IMR-90 (cell line): Measurements from ENCODE around the gene PMIS2. TPM values are rescaled to one million over a fixed set of nuclear protein-coding genes. Genes with fewer than 3 reads are reported as not detected.
A peak's percentile ranks its signal among the peaks of the same experiment; 100 is the strongest.

Experiments
- ATAC-seq: fragments of 200-7000 bp; cut with Tn5 transposase; 2 replicates; pipeline ENCODE4 v1.9.1; 2020; ENCODE audit warnings: low read depth, mild to moderate bottlenecking, moderate library complexity
- BruUV-seq: library from RNA; stranded (reverse); fragments of 400-500 nt; replicated peaks from 2 replicates; lab custom pipeline; 2021; lab: Mats Ljungman, UMichigan
- CTCF ChIA-PET: fragments of 300-600 bp; formaldehyde crosslinking; extraction: SDS; loops from one replicate; lab custom pipeline; 2021; ENCODE audit warnings: antibody characterized with exemption; lab: Yijun Ruan, JAX
- POLR2A ChIA-PET: fragments of 300-600 bp; sonication (Branson Sonifier 250); formaldehyde crosslinking; loops from one replicate; lab custom pipeline; 2022; ENCODE audit warnings: antibody characterized with exemption; ENCODE audit not compliant: unreplicated experiment; lab: Charles Lee
- DNase-seq: peaks from one replicate; pipeline ENCODE4 v3.0.0; 2013
- H2AFZ ChIP-seq: replicated peaks from 2 replicates; pipeline ENCODE3; 2013; ENCODE audit warnings: low read length, mild to moderate bottlenecking; ENCODE audit not compliant: poor library complexity
- H2AK5ac ChIP-seq: 2 replicates; pipeline ENCODE4 v1.6.1; 2013; ENCODE audit warnings: low read depth, low read length, inconsistent platforms
- H2AK9ac ChIP-seq: replicated peaks from 2 replicates; pipeline ENCODE3; 2013; ENCODE audit warnings: mild to moderate bottlenecking, low read depth, low read length, moderate library complexity; ENCODE audit not compliant: poor library complexity
- H2BK120ac ChIP-seq: 2 replicates; pipeline ENCODE4 v1.6.1; 2013; ENCODE audit warnings: low read depth, low read length, inconsistent platforms
- H2BK15ac ChIP-seq: 3 replicates; pipeline ENCODE4 v1.6.1; 2013; ENCODE audit warnings: low read depth, low read length, inconsistent platforms
- H2BK20ac ChIP-seq: 2 replicates; pipeline ENCODE4 v1.6.1; 2013; ENCODE audit warnings: low read depth, mild to moderate bottlenecking, inconsistent platforms, low read length, moderate library complexity
- H2BK5ac ChIP-seq: 2 replicates; pipeline ENCODE4 v1.6.1; 2013; ENCODE audit warnings: mild to moderate bottlenecking, low read depth, low read length, inconsistent platforms; ENCODE audit not compliant: poor library complexity, severe bottlenecking
- H3K14ac ChIP-seq: replicated peaks from 2 replicates; pipeline ENCODE4 v1.6.1; 2013; ENCODE audit warnings: low read depth, low read length, inconsistent platforms
- H3K18ac ChIP-seq: 2 replicates; pipeline ENCODE4 v1.6.1; 2013; ENCODE audit warnings: low read depth, low read length, control low read depth
- H3K23ac ChIP-seq: 2 replicates; pipeline ENCODE4 v1.6.1; 2013; ENCODE audit warnings: low read depth, low read length, inconsistent platforms
- H3K27ac ChIP-seq: 2 replicates; pipeline ENCODE4 v1.5.1; 2013; ENCODE audit warnings: mild to moderate bottlenecking, control low read depth, low read length; ENCODE audit not compliant: insufficient read depth
- H3K27me3 ChIP-seq: 2 replicates; pipeline ENCODE4 v1.6.1; 2013; ENCODE audit warnings: low read length; ENCODE audit not compliant: control insufficient read depth, insufficient read depth
- H3K36me3 ChIP-seq: 2 replicates; pipeline ENCODE4 v1.6.1; 2013; ENCODE audit warnings: low read length, mixed read lengths; ENCODE audit not compliant: control insufficient read depth, insufficient read depth
- H3K4ac ChIP-seq: 2 replicates; pipeline ENCODE4 v1.6.1; 2013; ENCODE audit warnings: low read depth, low read length, inconsistent platforms
- H3K4me1 ChIP-seq: 2 replicates; pipeline ENCODE4 v1.6.1; 2013; ENCODE audit warnings: low read length, mixed read lengths; ENCODE audit not compliant: control insufficient read depth, insufficient read depth
- H3K4me2 ChIP-seq: 2 replicates; pipeline ENCODE4 v1.6.1; 2013; ENCODE audit warnings: low read depth, mild to moderate bottlenecking, control low read depth, low read length, moderate library complexity
- H3K4me3 ChIP-seq: 2 replicates; pipeline ENCODE4 v1.5.1; 2013; ENCODE audit warnings: low read depth, mild to moderate bottlenecking, control low read depth, low read length, moderate library complexity; ENCODE audit not compliant: insufficient read depth
- H3K56ac ChIP-seq: 2 replicates; pipeline ENCODE4 v1.6.1; 2013; ENCODE audit warnings: low read length, inconsistent platforms; ENCODE audit not compliant: insufficient read depth; ENCODE audit errors: extremely low read depth
- H3K79me1 ChIP-seq, 2 experiments: 2 replicates each; pipeline ENCODE4 v1.6.1; 2013; ENCODE audit warnings: low read length in 2 of 2, inconsistent platforms in 1 of 2, low read depth in 1 of 2
- H3K9ac ChIP-seq: 2 replicates; pipeline ENCODE4 v1.6.1; 2013; ENCODE audit warnings: low read depth, low read length, control low read depth
- H3K9me1 ChIP-seq: 2 replicates; pipeline ENCODE4 v1.6.1; 2013; ENCODE audit warnings: low read length, inconsistent platforms; ENCODE audit not compliant: insufficient read depth
- H3K9me3 ChIP-seq: 2 replicates; pipeline ENCODE4 v1.6.1; 2013; ENCODE audit warnings: low read length; ENCODE audit not compliant: control insufficient read depth, insufficient read depth
- H4K20me1 ChIP-seq: 2 replicates; pipeline ENCODE4 v1.6.1; 2013; ENCODE audit warnings: low read length, inconsistent platforms; ENCODE audit not compliant: insufficient read depth
- H4K5ac ChIP-seq: 2 replicates; pipeline ENCODE4 v1.6.1; 2013; ENCODE audit warnings: mild to moderate bottlenecking, low read depth, low read length, control low read depth
- H4K8ac ChIP-seq, 2 experiments: 2 replicates each; pipeline ENCODE4 v1.6.1; 2013; ENCODE audit warnings: low read depth in 2 of 2, low read length in 2 of 2, control low read depth in 1 of 2, inconsistent platforms in 1 of 2
- H4K91ac ChIP-seq: 2 replicates; pipeline ENCODE4 v1.6.1; 2013; ENCODE audit warnings: low read depth, low read length, inconsistent platforms; ENCODE audit not compliant: insufficient read depth
- CEBPB ChIP-seq: IDR thresholded peaks from 2 replicates; pipeline ENCODE4 v1.6.1; 2012; ENCODE audit warnings: low read depth, low read length, improper control_type of control experiment
- CHD1 ChIP-seq: IDR thresholded peaks from 2 replicates; pipeline ENCODE4 v1.6.1; 2012; ENCODE audit warnings: low read depth, low read length, improper control_type of control experiment
- MAZ ChIP-seq: IDR thresholded peaks from 2 replicates; pipeline ENCODE4 v1.6.1; 2012; ENCODE audit warnings: low read depth, mild to moderate bottlenecking, low read length, improper control_type of control experiment, moderate library complexity, borderline replicate concordance
- POLR2A ChIP-seq: IDR thresholded peaks from 2 replicates; pipeline ENCODE4 v1.6.1; 2012; ENCODE audit warnings: mild to moderate bottlenecking, low read depth, low read length
- RAD21 ChIP-seq: IDR thresholded peaks from 2 replicates; pipeline ENCODE4 v1.6.1; 2012; ENCODE audit warnings: low read length, improper control_type of control experiment
- RCOR1 ChIP-seq: IDR thresholded peaks from 2 replicates; pipeline ENCODE4 v1.6.1; 2012; ENCODE audit warnings: mild to moderate bottlenecking, low read length, improper control_type of control experiment; ENCODE audit not compliant: insufficient replicate concordance
- SMC3 ChIP-seq: fragments of 150-350 bp; IDR thresholded peaks from 2 replicates; pipeline ENCODE4 v1.6.1; 2016; ENCODE audit warnings: low read depth, mild to moderate bottlenecking, antibody characterized with exemption, low read length, moderate library complexity
- WGBS, 2 experiments: methylation state at CpG; one replicate each; pipeline versions ENCODE4 v1.1.5 to v1.1.7; 2013; ENCODE audit warnings: missing lambda C conversion rate in 2 of 2; ENCODE audit not compliant: insufficient read length in 1 of 2; ENCODE audit errors: extremely low coverage in 2 of 2; 5-methylcytosine and 5-hydroxymethylcytosine counted together
- dilution Hi-C: fragments of 300-500 bp; cut with HindIII; formaldehyde crosslinking; loops from one replicate; pipeline ENCODE4 v1.14.3; 2018; ENCODE audit warnings: low sequenced_read_pairs; ENCODE audit not compliant: unreplicated experiment
- in situ Hi-C: fragments of 300-500 bp; cut with MboI; formaldehyde crosslinking; loops from 3 replicates; pipeline ENCODE4 v1.14.3; 2019; ENCODE audit warnings: low sequenced_read_pairs, inconsistent platforms, mixed read lengths
- intact Hi-C: fragments of 100-400 bp; cut with micrococcal nuclease; formaldehyde crosslinking; loops from 2 replicates; pipeline ENCODE4 v1.10.0; 2022
- polyA plus RNA-seq, 3 experiments: library from polyadenylated mRNA; depleted of rRNA; stranded (reverse); fragments of >200 nt; gene quantifications; 2 replicates each; pipeline ENCODE4 v1.2.3, GENCODE V29; 2012; ENCODE audit warnings: low replicate concordance in 1 of 3
- total RNA-seq: library from RNA; depleted of rRNA; stranded (reverse); fragments of >200 nt; gene quantifications from 2 replicates; pipeline ENCODE4 v1.2.3, GENCODE V29; 2012
- TF ChIP-seq, protein P1 (sequence below): fragments of 150-350 bp; IDR thresholded peaks from 2 replicates; pipeline ENCODE4 v1.6.1; 2017; ENCODE audit warnings: mild to moderate bottlenecking, antibody characterized with exemption, low read length, low read depth
- TF ChIP-seq, protein P2 (sequence below): conservative IDR thresholded peaks from 2 replicates; pipeline ENCODE4 v1.5.1; 2012; ENCODE audit warnings: mild to moderate bottlenecking, low read depth, low read length, improper control_type of control experiment
- TF ChIP-seq, protein P3 (sequence below): fragments of 150-350 bp; IDR thresholded peaks from 2 replicates; pipeline ENCODE4 v1.6.1; 2016; ENCODE audit warnings: low read depth, mild to moderate bottlenecking, low read length, moderate library complexity, borderline replicate concordance

PMIS2 gene
- total and polyA plus RNA-seq, 2 of the 4 experiments (the other 2 are of a cell fraction), result not detected

DNA sequence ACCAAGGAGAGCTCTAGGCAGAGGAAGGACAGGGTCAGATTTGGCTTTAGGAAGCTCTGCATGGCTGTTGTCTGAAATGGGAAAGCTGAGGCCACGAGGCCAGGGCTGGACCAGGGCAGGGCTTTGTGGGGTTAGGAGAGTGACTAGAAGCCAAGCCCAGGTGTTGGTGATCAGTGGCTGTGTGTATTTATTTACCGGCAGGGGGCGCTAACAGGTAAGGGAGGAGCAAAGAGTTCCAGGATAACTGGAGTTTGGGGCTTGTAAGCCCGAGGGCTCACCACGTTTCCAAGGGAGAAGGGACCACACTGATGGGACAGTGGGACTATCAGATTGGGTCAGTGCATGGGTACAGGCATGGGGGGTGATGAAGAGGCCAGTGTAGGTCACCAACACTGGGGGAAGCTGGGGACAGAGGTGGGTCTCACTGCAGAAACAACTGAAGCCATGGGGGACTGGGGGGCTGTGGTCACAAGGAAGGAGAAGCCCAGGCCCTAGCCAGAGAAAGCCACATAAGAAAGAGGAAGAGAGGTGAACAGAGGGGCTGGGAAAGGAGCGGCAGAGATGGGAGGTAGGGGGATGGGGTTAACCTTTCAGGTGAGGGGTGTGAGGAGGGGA is 36.7 kb upstream of the PMIS2 start:
- H2AK9ac ChIP-seq, result no peak overlapping the region
- H3K4ac ChIP-seq, result no peak overlapping the region
- H2BK120ac ChIP-seq, result no peak overlapping the region
- peaks cover 8% of the 10 kb centered on the region for H3K4me1 ChIP-seq
- dilution Hi-C loops (no loop called here), in situ Hi-C loops (loop anchor here (5.0 kb wide), 1 partner anchor 168 kb away; the partner anchor contains the start of gene KMT2B), intact Hi-C loops (loop anchor here (1.0 to 5.0 kb wide), 3 partner anchors 78 to 168 kb away; partner anchors contain the start of genes RBM42 and ZBTB32)
- no peak overlapping the region for H2BK5ac ChIP-seq
- TF ChIP-seq RAD21, result peak; percentile 67
- TF ChIP-seq, protein P1, sequence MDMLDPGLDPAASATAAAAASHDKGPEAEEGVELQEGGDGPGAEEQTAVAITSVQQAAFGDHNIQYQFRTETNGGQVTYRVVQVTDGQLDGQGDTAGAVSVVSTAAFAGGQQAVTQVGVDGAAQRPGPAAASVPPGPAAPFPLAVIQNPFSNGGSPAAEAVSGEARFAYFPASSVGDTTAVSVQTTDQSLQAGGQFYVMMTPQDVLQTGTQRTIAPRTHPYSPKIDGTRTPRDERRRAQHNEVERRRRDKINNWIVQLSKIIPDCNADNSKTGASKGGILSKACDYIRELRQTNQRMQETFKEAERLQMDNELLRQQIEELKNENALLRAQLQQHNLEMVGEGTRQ, result no peak
- no peak for TF ChIP-seq POLR2A
- TF ChIP-seq MAZ, result no peak
- TF ChIP-seq, protein P2, sequence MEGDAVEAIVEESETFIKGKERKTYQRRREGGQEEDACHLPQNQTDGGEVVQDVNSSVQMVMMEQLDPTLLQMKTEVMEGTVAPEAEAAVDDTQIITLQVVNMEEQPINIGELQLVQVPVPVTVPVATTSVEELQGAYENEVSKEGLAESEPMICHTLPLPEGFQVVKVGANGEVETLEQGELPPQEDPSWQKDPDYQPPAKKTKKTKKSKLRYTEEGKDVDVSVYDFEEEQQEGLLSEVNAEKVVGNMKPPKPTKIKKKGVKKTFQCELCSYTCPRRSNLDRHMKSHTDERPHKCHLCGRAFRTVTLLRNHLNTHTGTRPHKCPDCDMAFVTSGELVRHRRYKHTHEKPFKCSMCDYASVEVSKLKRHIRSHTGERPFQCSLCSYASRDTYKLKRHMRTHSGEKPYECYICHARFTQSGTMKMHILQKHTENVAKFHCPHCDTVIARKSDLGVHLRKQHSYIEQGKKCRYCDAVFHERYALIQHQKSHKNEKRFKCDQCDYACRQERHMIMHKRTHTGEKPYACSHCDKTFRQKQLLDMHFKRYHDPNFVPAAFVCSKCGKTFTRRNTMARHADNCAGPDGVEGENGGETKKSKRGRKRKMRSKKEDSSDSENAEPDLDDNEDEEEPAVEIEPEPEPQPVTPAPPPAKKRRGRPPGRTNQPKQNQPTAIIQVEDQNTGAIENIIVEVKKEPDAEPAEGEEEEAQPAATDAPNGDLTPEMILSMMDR, result peak; percentile 71
- no peak for TF ChIP-seq CHD1
- peak; percentile 45 for TF ChIP-seq SMC3
- TF ChIP-seq RCOR1, result no peak
- no peak for TF ChIP-seq CEBPB
- TF ChIP-seq, protein P3, sequence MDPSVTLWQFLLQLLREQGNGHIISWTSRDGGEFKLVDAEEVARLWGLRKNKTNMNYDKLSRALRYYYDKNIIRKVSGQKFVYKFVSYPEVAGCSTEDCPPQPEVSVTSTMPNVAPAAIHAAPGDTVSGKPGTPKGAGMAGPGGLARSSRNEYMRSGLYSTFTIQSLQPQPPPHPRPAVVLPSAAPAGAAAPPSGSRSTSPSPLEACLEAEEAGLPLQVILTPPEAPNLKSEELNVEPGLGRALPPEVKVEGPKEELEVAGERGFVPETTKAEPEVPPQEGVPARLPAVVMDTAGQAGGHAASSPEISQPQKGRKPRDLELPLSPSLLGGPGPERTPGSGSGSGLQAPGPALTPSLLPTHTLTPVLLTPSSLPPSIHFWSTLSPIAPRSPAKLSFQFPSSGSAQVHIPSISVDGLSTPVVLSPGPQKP, result no peak
- H4K20me1 ChIP-seq, result 0 out of 2 replicates have a peak, but pooled peaks cover 7% of the 10 kb centered on the region
- H3K23ac ChIP-seq, result no peak overlapping the region
- no peak overlapping the region for H3K4me3 ChIP-seq
- BruUV-seq, result no TSS peak
- no peak overlapping the region for H3K4me2 ChIP-seq
- DNase-seq (peak; percentile 56), ATAC-seq (no peak)
- no peak overlapping the region for H4K5ac ChIP-seq
- no peak overlapping the region for H2BK15ac ChIP-seq
- H4K8ac ChIP-seq, result no peak overlapping the region
- ChIA-PET CTCF (interaction anchor here (0.6 kb wide), 1 partner anchor 140 kb away, joined by 6 read pairs; no protein-coding TSS in a partner anchor), POLR2A (no interaction called here)
- H3K79me1 ChIP-seq, result peaks cover 25 to 36% of the 10 kb centered on the region in 2 experiments
- H2AK5ac ChIP-seq, result no peak overlapping the region
- H3K9me3 ChIP-seq, result no peaks in the 10 kb centered on the region
- H3K9ac ChIP-seq, result no peak overlapping the region
- peaks cover 7% of the 10 kb centered on the region; the same call in 1 of the 2 replicates for H3K9me1 ChIP-seq
- peaks cover 4% of the 10 kb centered on the region; the same call in 1 of the 2 replicates for H3K36me3 ChIP-seq
- no peaks in the 10 kb centered on the region; the same call in none of the 2 replicates for H3K27me3 ChIP-seq
- H3K56ac ChIP-seq, result no peak overlapping the region
- no peak overlapping the region for H3K27ac ChIP-seq
- no peak overlapping the region for H4K91ac ChIP-seq
- no peak overlapping the region for H3K14ac ChIP-seq
- H2AFZ ChIP-seq, result no peak overlapping the region
- no peak overlapping the region for H3K18ac ChIP-seq
- no peak overlapping the region for H2BK20ac ChIP-seq
- 18% methylated on average over 4 of the region's 6 CpGs; no CpG with 5 or more reads in 1 of the 2 experiments for WGBS, 2 experiments
